HepG2 (cell line): ENCODE data around the gene UBE4A. TPM values are rescaled to one million over a fixed set of nuclear protein-coding genes. Genes with fewer than 3 reads are reported as not detected.

Source experiments
- ATAC-seq: fragments of 200-7000 bp; cut with Tn5 transposase; 3 replicates; pipeline ENCODE4 v1.9.1; 2020; ENCODE audit warnings: mild to moderate bottlenecking, moderate library complexity
- BruUV-seq: library from RNA; stranded (reverse); fragments of 400-500 nt; replicated peaks from 2 replicates; lab custom pipeline; 2021; lab: Mats Ljungman, UMichigan
- CTCF ChIA-PET: fragments of 300-600 bp; formaldehyde crosslinking; extraction: SDS; loops from one replicate; lab custom pipeline; 2021; ENCODE audit warnings: low total read pairs, inconsistent platforms, low intra/inter-chr PET ratio; lab: Yijun Ruan, JAX
- POLR2A ChIA-PET: fragments of 350-600 bp; sonication (Branson Sonifier 250); formaldehyde crosslinking; loops from one replicate; lab custom pipeline; 2020; ENCODE audit warnings: antibody characterized with exemption, inconsistent platforms; lab: Yijun Ruan, JAX
- DNase-seq: peaks from one replicate; pipeline ENCODE4 v3.0.0-alpha.2; 2015; ENCODE audit warnings: low spot score
- FAIRE-seq: peaks from 3 replicates; lab custom pipeline; 2011; peaks lifted over from hg19 to GRCh38; lab: Jason Lieb, UNC
- H2AFZ ChIP-seq: one replicate; pipeline ENCODE4 v1.6.1; 2011; ENCODE audit warnings: low read length, inconsistent platforms
- H3K27ac ChIP-seq: fragments of 300-600 bp; 3 replicates; pipeline ENCODE4 v1.8.0; 2011; ENCODE audit warnings: mixed run types, mild to moderate bottlenecking, mixed read lengths, low read length, inconsistent platforms; ENCODE audit not compliant: insufficient read depth; ENCODE audit errors: extremely low read length
- H3K27me3 ChIP-seq, 2 experiments: fragments of 200-600 bp in 1 of 2; 2 replicates in 1 of 2; 3 replicates in 1 of 2; pipeline versions ENCODE4 v1.6.0 to v1.8.0; 2011; ENCODE audit warnings: low read length in 2 of 2, mild to moderate bottlenecking in 2 of 2, moderate library complexity in 2 of 2, inconsistent platforms in 1 of 2; ENCODE audit not compliant: insufficient read depth in 2 of 2, control insufficient read depth in 1 of 2
- H3K36me3 ChIP-seq, 2 experiments: fragments of 200-600 bp in 1 of 2; replicated peaks in 1 of 2; 2 replicates in 1 of 2; 3 replicates in 1 of 2; pipeline versions ENCODE4 v1.5.1 to v1.8.0; 2011; ENCODE audit warnings: low read length in 2 of 2, inconsistent platforms in 1 of 2; ENCODE audit not compliant: insufficient read depth in 2 of 2, control insufficient read depth in 1 of 2
- H3K4me1 ChIP-seq: 2 replicates; pipeline ENCODE4 v1.5.1; 2012; ENCODE audit warnings: low read length, inconsistent platforms; ENCODE audit not compliant: insufficient read depth
- H3K4me2 ChIP-seq: 2 replicates; pipeline ENCODE4 v1.6.0; 2011; ENCODE audit warnings: low read depth, low read length, inconsistent platforms
- H3K4me3 ChIP-seq, 3 experiments: fragments of 200-600 bp in 1 of 3; sonication (generic), shearing (Covaris generic) in 1 of 3; replicated peaks in 1 of 3; 2 replicates each; pipeline ENCODE4 v1.5.1; 2011 to 2016; ENCODE audit warnings: low read length in 3 of 3, inconsistent platforms in 2 of 3, low read depth in 2 of 3, mild to moderate bottlenecking in 2 of 3, control low read depth in 1 of 3, mixed read lengths in 1 of 3; ENCODE audit not compliant: insufficient read depth in 1 of 3
- H3K79me2 ChIP-seq: one replicate; pipeline ENCODE4 v1.6.1; 2011; ENCODE audit warnings: low read length, inconsistent platforms; ENCODE audit not compliant: insufficient read depth
- H3K9ac ChIP-seq: 2 replicates; pipeline ENCODE4 v1.6.0; 2011; ENCODE audit warnings: mild to moderate bottlenecking, low read depth, low read length, inconsistent platforms; ENCODE audit not compliant: insufficient read depth
- H3K9me3 ChIP-seq: 2 replicates; pipeline ENCODE4 v1.5.1; 2012; ENCODE audit warnings: mild to moderate bottlenecking, low read length
- H4K20me1 ChIP-seq: 2 replicates; pipeline ENCODE4 v1.6.0; 2011; ENCODE audit warnings: inconsistent platforms, mild to moderate bottlenecking, low read length, moderate library complexity; ENCODE audit not compliant: insufficient read depth
- GABPB1 ChIP-seq: IDR thresholded peaks from 2 replicates; pipeline ENCODE4 v1.6.1; 2016; ENCODE audit warnings: mild to moderate bottlenecking, missing genetic modification reagents, moderate library complexity, missing compliant biosample characterization
- IKZF1 ChIP-seq: fragments of 450-650 bp; IDR thresholded peaks from 2 replicates; pipeline ENCODE4 v1.7.1; 2016
- MTERF4 ChIP-seq: sonication (generic); formaldehyde crosslinking; IDR thresholded peaks from 2 replicates; pipeline ENCODE4 v1.8.0; 2023; ENCODE audit warnings: mild to moderate bottlenecking, missing genetic modification reagents
- ZHX2 ChIP-seq, 2 experiments: sonication (generic) in 1 of 2; formaldehyde crosslinking in 1 of 2; IDR thresholded peaks; 2 replicates each; pipeline versions ENCODE4 v1.6.1 to v1.9.0; 2014 to 2022; ENCODE audit warnings: antibody characterized with exemption in 1 of 2, borderline replicate concordance in 1 of 2, inconsistent platforms in 1 of 2, low read depth in 1 of 2, missing genetic modification reagents in 1 of 2
- ZIK1 ChIP-seq: sonication (generic); formaldehyde crosslinking; IDR thresholded peaks from 2 replicates; pipeline ENCODE4 v1.5.0; 2020; ENCODE audit warnings: mild to moderate bottlenecking, low read depth, missing genetic modification reagents, borderline replicate concordance
- ZNF260 ChIP-seq: sonication (generic); formaldehyde crosslinking; IDR thresholded peaks from 2 replicates; pipeline ENCODE4 v1.4.0; 2020; ENCODE audit warnings: missing genetic modification reagents, low read depth, mild to moderate bottlenecking, borderline replicate concordance
- ZNF556 ChIP-seq: sonication (generic); formaldehyde crosslinking; IDR thresholded peaks from 2 replicates; pipeline ENCODE4 v1.4.0; 2020; ENCODE audit warnings: mild to moderate bottlenecking, missing genetic modification reagents, borderline replicate concordance
- ZNF747 ChIP-seq: sonication (generic); formaldehyde crosslinking; IDR thresholded peaks from 2 replicates; pipeline ENCODE4 v1.8.1; 2023; ENCODE audit warnings: missing genetic modification reagents, mild to moderate bottlenecking, borderline replicate concordance
- ZNF878 ChIP-seq: sonication (generic); formaldehyde crosslinking; IDR thresholded peaks from 2 replicates; pipeline ENCODE4 v1.8.1; 2023; ENCODE audit warnings: mild to moderate bottlenecking, missing genetic modification reagents, moderate library complexity
- ZSCAN25 ChIP-seq: sonication (generic); formaldehyde crosslinking; IDR thresholded peaks from 2 replicates; pipeline ENCODE4 v1.8.0; 2022; ENCODE audit warnings: mild to moderate bottlenecking, missing genetic modification reagents
- ZSCAN29 ChIP-seq: sonication (generic); formaldehyde crosslinking; conservative IDR thresholded peaks from 2 replicates; pipeline ENCODE4 v1.4.0; 2020; ENCODE audit warnings: mild to moderate bottlenecking, missing genetic modification reagents
- WGBS: methylation state at CpG from one replicate; pipeline ENCODE4 v1.1.6; 2017; ENCODE audit warnings: low lambda C conversion rate; 5-methylcytosine and 5-hydroxymethylcytosine counted together
- in situ Hi-C: cut with HindIII; loops from 2 replicates; pipeline ENCODE4 v1.10.0; 2017; ENCODE audit warnings: low pct_unique_long_range_greater_than_20kb; ENCODE audit not compliant: extremely low pct_ligation_motif_present
- intact Hi-C: fragments of 100-400 bp; cut with micrococcal nuclease; formaldehyde crosslinking; loops from one replicate; pipeline ENCODE4 v1.10.0; 2022; ENCODE audit not compliant: unreplicated experiment
- polyA plus RNA-seq, 8 experiments: library from polyadenylated mRNA; depleted of rRNA in 3 of 8; stranded (reverse) in 7 of 8; unstranded in 1 of 8; fragments of >200 nt; fragmentation: Illumina TruSeq in 4 of 8; extraction: Trizol in 4 of 8; gene quantifications; 2 replicates each; pipeline versions ENCODE4 v1.2.1 to v1.2.3, GENCODE V29; 2011 to 2016; ENCODE audit warnings: low read depth in 4 of 8, missing spikeins in 1 of 8, mixed read lengths in 1 of 8; ENCODE audit not compliant: insufficient read depth in 1 of 8
- total RNA-seq, 5 experiments: library from RNA; depleted of rRNA; stranded (reverse); fragments of >200 nt; fragmentation: Illumina TruSeq; extraction: Trizol; gene quantifications; 2 replicates each; pipeline ENCODE4 v1.2.3, GENCODE V29; 2016; ENCODE audit warnings: low read depth in 1 of 5

Gene UBE4A
- total and polyA plus RNA-seq, 2 of the 13 experiments (the other 11 are each of a cell fraction or from before 2014, with no cell fraction given): 15.1 to 32.7 TPM

- TF ChIP-seq ZSCAN25 (no peak), ZIK1 (CRISPR knock-in tag) (no peak), ZNF260 (CRISPR knock-in tag) (no peak), ZNF556 (no peak), GABPB1 (no peak), ZHX2 (IDR thresholded peaks at IDR 0.05; ENCODE audit: low read depth) (no peak), ZHX2 (CRISPR knock-in tag; IDR thresholded peaks at IDR 0.05; ENCODE audit: borderline replicate concordance) (no peak), ZNF747 (CRISPR knock-in tag) (no peak), IKZF1 (no peak), MTERF4 (CRISPR knock-in tag) (no peak), ZNF878 (no peak), ZSCAN29 (CRISPR knock-in tag) (no peak)
- H3K27ac ChIP-seq: no peak overlapping the region
- H3K9me3 ChIP-seq: no peaks in the 10 kb centered on the region
- FAIRE-seq (no peak), DNase-seq (no peak), ATAC-seq (no peak)
- peaks cover 30% of the 10 kb centered on the region for H3K4me1 ChIP-seq
- no TSS peak for BruUV-seq
- no peaks in the 10 kb centered on the region; a peak in 1 of 5 replicates for H3K27me3 ChIP-seq
- no peak overlapping the region for H3K4me3 ChIP-seq
- H3K9ac ChIP-seq: no peak overlapping the region
- H3K79me2 ChIP-seq: peaks cover 26% of the 10 kb centered on the region
- H3K4me2 ChIP-seq: no peak overlapping the region
- peaks cover 5 to 15% of the 10 kb centered on the region in 2 experiments; a peak in 4 of 5 replicates for H3K36me3 ChIP-seq
- H2AFZ ChIP-seq: no peak overlapping the region
- CTCF ChIA-PET: no interaction called here
- WGBS: 96% methylated on average over 3 of the region's 3 CpGs
- H4K20me1 ChIP-seq: peaks cover 13% of the 10 kb centered on the region
- intact Hi-C loops (no loop called here), in situ Hi-C loops (no loop called here)
- POLR2A ChIA-PET: no interaction called here
These were observed 39.6 kb downstream of the UBE4A start for GRCh38 chr11:118398791-118399559.
